HG03565 (cell line): ENCODE measurements around the gene PHACTR4.
"Not testable (repeated sequence)": the region's sequence is repeated elsewhere in the genome, so short reads cannot be mapped to it uniquely, and the experiment has no call there.

Experiments used
- ATAC-seq: cut with Tn5 transposase; IDR thresholded peaks from one replicate; pipeline ENCODE4 v1.9.1; 2021; ENCODE audit warnings: mild to moderate bottlenecking, moderate library complexity; ENCODE audit not compliant: unreplicated experiment

Gene PHACTR4

GRCh38 chr1:28428012-28428411, 58.5 kb downstream of the PHACTR4 start:
- ATAC-seq: no peak

GRCh38 chr1:28428990-28429520, 59.5 kb downstream of the PHACTR4 start:
- ATAC-seq: no peak

GRCh38 chr1:28436211-28436769, 66.8 kb downstream of the PHACTR4 start:
- ATAC-seq: no peak

GRCh38 chr1:28437264-28437923, 67.9 kb downstream of the PHACTR4 start:
- ATAC-seq: no peak

- ATAC-seq: no peak
These were observed 68.6 kb downstream of the PHACTR4 start for GRCh38 chr1:28437924-28438699.

GRCh38 chr1:28439320-28439719, 69.8 kb downstream of the PHACTR4 start:
- ATAC-seq: no peak

- ATAC-seq: no peak
These were observed 72.1 kb downstream of the PHACTR4 start for GRCh38 chr1:28441674-28442073.

GRCh38 chr1:28443550-28443949, 74.0 kb downstream of the PHACTR4 start:
- no peak for ATAC-seq

- ATAC-seq: no peak
These were observed 78.1 kb downstream of the PHACTR4 start for GRCh38 chr1:28447679-28448078.

GRCh38 chr1:28448094-28448611, 78.6 kb downstream of the PHACTR4 start:
- not testable (repeated sequence) for ATAC-seq

GRCh38 chr1:28449904-28450303, 80.4 kb downstream of the PHACTR4 start:
- no peak for ATAC-seq

GRCh38 chr1:28450561-28450960, 81.0 kb downstream of the PHACTR4 start:
- no peak for ATAC-seq

GRCh38 chr1:28451011-28451410, 81.5 kb downstream of the PHACTR4 start:
- ATAC-seq: no peak

GRCh38 chr1:28456078-28456477, 86.5 kb downstream of the PHACTR4 start:
- ATAC-seq: no peak

GRCh38 chr1:28457678-28458077, 88.1 kb downstream of the PHACTR4 start:
- ATAC-seq: no peak

GRCh38 chr1:28458237-28459228, 89.0 kb downstream of the PHACTR4 start:
- ATAC-seq: no peak

GRCh38 chr1:28466226-28466778, 96.8 kb downstream of the PHACTR4 start:
- no peak for ATAC-seq

- ATAC-seq: no peak
These were observed 100.6 kb downstream of the PHACTR4 start for GRCh38 chr1:28470146-28470545.

GRCh38 chr1:28479497-28479896, 110.0 kb downstream of the PHACTR4 start:
- not testable (repeated sequence) for ATAC-seq

GRCh38 chr1:28480308-28480707, 110.8 kb downstream of the PHACTR4 start:
- ATAC-seq: no peak
